Cardiac muscle cell (in vitro differentiated cells and primary cell): ENCODE results near the gene MALT1. TPM values are rescaled to one million over a fixed set of nuclear protein-coding genes. Genes with fewer than 3 reads are reported as not detected.
A peak's percentile ranks its signal among the peaks of the same experiment; 100 is the strongest.
"Not testable (repeated sequence)": the region's sequence is repeated elsewhere in the genome, so short reads cannot be mapped to it uniquely, and the experiment has no call there.

ENCODE experiments used
- DNase-seq, 2 donors: peaks; one replicate each; pipeline versions ENCODE4 v3.0.0 to v3.0.0-alpha.2; 2010 to 2017; ENCODE audit warnings: low read depth in 1 of 2, low spot score in 1 of 2
- H3K27ac ChIP-seq: fragments of 200-600 bp; sonication (generic); 2 replicates; pipeline ENCODE4 v1.5.1; 2016
- H3K27me3 ChIP-seq: fragments of 200-600 bp; sonication (generic); 2 replicates; pipeline ENCODE4 v1.6.0; 2016; ENCODE audit warnings: control low read depth
- H3K36me3 ChIP-seq: fragments of 200-600 bp; sonication (generic); 2 replicates; pipeline ENCODE4 v1.5.1; 2016; ENCODE audit warnings: control low read depth
- H3K4me1 ChIP-seq: fragments of 200-600 bp; sonication (generic); 2 replicates; pipeline ENCODE4 v1.8.1; 2017; ENCODE audit warnings: low read depth, mild to moderate bottlenecking, mixed run types
- H3K4me3 ChIP-seq: fragments of 200-600 bp; sonication (generic); 2 replicates; pipeline ENCODE4 v1.5.1; 2016; ENCODE audit warnings: mild to moderate bottlenecking
- H3K9me3 ChIP-seq: fragments of 200-600 bp; sonication (generic); 2 replicates; pipeline ENCODE4 v1.5.1; 2017; ENCODE audit warnings: low read depth, mild to moderate bottlenecking, control low read depth
- CTCF ChIP-seq: IDR thresholded peaks from 2 replicates; pipeline ENCODE4 v1.5.1; 2012; ENCODE audit warnings: low read depth, mild to moderate bottlenecking, low read length
- polyA plus RNA-seq: library from polyadenylated mRNA; unstranded; fragments of >200 nt; fragmentation: Nextera tagmentation; extraction: Ambion mirVana; gene quantifications from 2 replicates; pipeline ENCODE4 v1.2.1, GENCODE V29; 2016
- total RNA-seq: library from RNA; depleted of rRNA; stranded (reverse); fragments of >200 nt; gene quantifications from 2 replicates; pipeline ENCODE4 v1.2.3, GENCODE V29; 2016

MALT1 gene
- total and polyA plus RNA-seq, 2 experiments from 2014 or later, result 33.6 to 51.8 TPM

GRCh38 chr18:58753976-58754375 is 82.7 kb downstream of the MALT1 start:
- H3K4me3 ChIP-seq, result no peak overlapping the region
- TF ChIP-seq CTCF, result no peak
- peaks cover 13% of the 10 kb centered on the region for H3K36me3 ChIP-seq
- peak overlapping the region; percentile 74 for H3K27ac ChIP-seq
- no peak for DNase-seq
- no peaks in the 10 kb centered on the region for H3K4me1 ChIP-seq
- H3K9me3 ChIP-seq, result no peaks in the 10 kb centered on the region
- H3K27me3 ChIP-seq, result no peaks in the 10 kb centered on the region

- H3K4me1 ChIP-seq, result no peaks in the 10 kb centered on the region
- H3K4me3 ChIP-seq, result no peak overlapping the region
- TF ChIP-seq CTCF, result no peak
- H3K36me3 ChIP-seq, result peaks cover 7% of the 10 kb centered on the region
- H3K27me3 ChIP-seq, result no peaks in the 10 kb centered on the region
- peak overlapping the region; percentile 74 for H3K27ac ChIP-seq
- no peaks in the 10 kb centered on the region for H3K9me3 ChIP-seq
- peak in 1 of 2 donors; percentile 28 for DNase-seq
Measured at GRCh38 chr18:58754544-58755068, 83.3 kb downstream of the MALT1 start.

GRCh38 chr18:58755304-58756010 is 84.2 kb downstream of the MALT1 start:
- no peaks in the 10 kb centered on the region for H3K27me3 ChIP-seq
- no peaks in the 10 kb centered on the region for H3K36me3 ChIP-seq
- TF ChIP-seq CTCF, result no peak
- no peaks in the 10 kb centered on the region for H3K4me1 ChIP-seq
- H3K4me3 ChIP-seq, result no peak overlapping the region
- H3K9me3 ChIP-seq, result no peaks in the 10 kb centered on the region
- peak overlapping the region; percentile 74 for H3K27ac ChIP-seq
- DNase-seq, result no peak

- H3K27ac ChIP-seq, result peak overlapping the region; percentile 74
- no peaks in the 10 kb centered on the region for H3K9me3 ChIP-seq
- H3K4me3 ChIP-seq, result no peak overlapping the region
- no peak for TF ChIP-seq CTCF
- no peak for DNase-seq
- H3K27me3 ChIP-seq, result no peaks in the 10 kb centered on the region
- H3K4me1 ChIP-seq, result peaks cover 3% of the 10 kb centered on the region
- H3K36me3 ChIP-seq, result no peaks in the 10 kb centered on the region
Measured at GRCh38 chr18:58756148-58756547, 84.9 kb downstream of the MALT1 start.

GRCh38 chr18:58756596-58757240 is 85.5 kb downstream of the MALT1 start:
- Histone ChIP-seq H3K27me3 (no peaks in the 10 kb centered on the region), H3K4me1 (peaks cover 9% of the 10 kb centered on the region), H3K4me3 (no peak overlapping the region), H3K36me3 (no peaks in the 10 kb centered on the region), H3K9me3 (no peaks in the 10 kb centered on the region), H3K27ac (no peak overlapping the region)
- TF ChIP-seq CTCF, result no peak
- DNase-seq, result no peak

GRCh38 chr18:58757351-58757750 is 86.1 kb downstream of the MALT1 start:
- H3K9me3 ChIP-seq, H3K27ac ChIP-seq, H3K27me3 ChIP-seq, DNase-seq, H3K36me3 ChIP-seq, H3K4me3 ChIP-seq: not testable (repeated sequence)
- peaks cover 14% of the 10 kb centered on the region for H3K4me1 ChIP-seq
